Fibroblast of lung (primary cell): Measurements from ENCODE around the gene PRKACB. TPM values are rescaled to one million over a fixed set of nuclear protein-coding genes. Genes with fewer than 3 reads are reported as not detected.

Experiments
- polyA plus RNA-seq, 2 donors: library from polyadenylated mRNA; depleted of rRNA in 1 of 2; stranded (reverse) in 1 of 2; unstranded in 1 of 2; fragments of >200 nt; gene quantifications; 2 replicates each; pipeline ENCODE4 v1.2.1, GENCODE V29; 2011 to 2012; ENCODE audit warnings: missing spikeins in 1 of 2
- total RNA-seq: library from RNA; depleted of rRNA; stranded (reverse); fragments of >200 nt; gene quantifications from 2 replicates; pipeline ENCODE4 v1.2.1, GENCODE V29; 2014

Gene PRKACB
- total and polyA plus RNA-seq, 2 donors (not counting 1 experiment from before 2014, with no cell fraction given) = 22.0 to 32.6 TPM

Other genes with a start within 250 kb of the PRKACB start
- 9.8 and 19.8 TPM in 2 replicates for gene TTLL7, start 145.1 kb upstream of the PRKACB start, total RNA-seq
- gene TTLL7, start 145.1 kb upstream of the PRKACB start, polyA plus RNA-seq = 13.5 and 14.4 TPM in 2 replicates
- gene SAMD13, start 157.4 kb downstream of the PRKACB start, total RNA-seq = 1.3 and 2.5 TPM in 2 replicates
- gene SAMD13, start 157.4 kb downstream of the PRKACB start, polyA plus RNA-seq = 0.44 and 0.68 TPM in 2 replicates